Heart left ventricle (tissue), 13 donors: ENCODE measurements around the gene STAB1.

ENCODE experiments used
- CTCF ChIP-seq, 12 donors: fragments of 200-600 bp; sonication (generic) in 4 of 12; IDR thresholded peaks; one replicate each; pipeline versions ENCODE4 v1.5.0 to v1.8.0; 2018 to 2022; ENCODE audit warnings: antibody characterized with exemption in 12 of 12, mild to moderate bottlenecking in 5 of 12
- POLR2A ChIP-seq, 2 donors: fragments of 450-650 bp; IDR thresholded peaks; one replicate each; pipeline ENCODE4 v1.6.1; 2017; ENCODE audit warnings: antibody characterized with exemption in 2 of 2, mild to moderate bottlenecking in 2 of 2, moderate library complexity in 2 of 2
- donor health status: ischemic (EF 13 %, LVEDD 7.1; RV severe dilation, severe dysfunction).
- donor health status: DM: no; HTN: yes; CAD: no.
- donor health status: DM: no; HTN: no; CAD: no.
- donor health status: ischemic (EF 25% LVEDD 6.9; RV normal size, moderate dysfunction).
- donor health status: ischemic (EF 25% LVEDD 5.7; RV mildly dilated, moderate dysfunction).
- donor health status: ischemic (EF 35%, LVEDD 5.7; RV mildly dilated, moderate dysfunction).
- donor health status: nonischemic (EF 11% LVEDD 7.7; RV severe dilation, severe dysfunction).
- donor health status: DM: yes; HTN: yes; CAD: no.
- donor health status: PGD.
- donor health status: ischemic (EF 29% LVEDD 5.4; RV normal size, mild dysfunction).
- donor health status: nonischemic (EF 23%, LVEDD 6.1; RV moderate dilation, normal function).

GRCh38 chr3:52524258-52524751, 29.2 kb downstream of the STAB1 start:
- no peak for TF ChIP-seq CTCF (IDR thresholded peaks at IDR 0.05)
- TF ChIP-seq POLR2A (IDR thresholded peaks at IDR 0.05) = no peak
